ENCODE results near the gene TMEM163. TPM values are rescaled to one million over a fixed set of nuclear protein-coding genes. Genes with fewer than 3 reads are reported as not detected.

Gene TMEM163
- total RNA-seq, 1 donor from 2014 or later = 0.95 TPM

DNA sequence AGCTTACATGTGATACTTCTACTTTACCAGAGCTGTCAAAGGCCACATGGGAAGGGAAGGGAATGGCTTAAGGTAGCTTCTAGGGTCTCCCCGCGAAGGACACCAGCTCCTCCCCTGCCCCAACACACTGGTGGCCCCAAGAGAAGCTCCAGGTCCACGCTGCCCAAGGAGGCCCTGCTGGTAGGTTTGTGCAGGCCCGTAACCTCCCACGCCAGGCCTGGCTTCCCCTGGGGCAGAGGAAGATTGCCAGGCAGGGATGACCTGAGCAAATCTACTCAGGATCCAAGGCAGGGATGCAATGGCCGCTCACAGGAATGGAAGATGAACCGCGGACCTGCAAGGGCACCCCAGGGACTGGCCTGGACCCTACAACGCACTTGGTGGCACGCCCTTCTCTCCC lies 259.9 kb downstream of the TMEM163 start:
- Histone ChIP-seq H3K4me1 (no peaks in the 10 kb centered on the region), H3K27ac (no peak overlapping the region), H3K36me3 (no peaks in the 10 kb centered on the region), H3F3A (ENCODE audit: low read depth) (no peaks in the 10 kb centered on the region), H3K79me2 (ENCODE audit: low read depth) (no peaks in the 10 kb centered on the region), H4K20me1 (ENCODE audit: low read depth) (no peaks in the 10 kb centered on the region), H3K4me2 (no peak overlapping the region), H3K9ac (no peak overlapping the region), H3K9me3 (ENCODE audit: low read depth) (no peaks in the 10 kb centered on the region), H3K27me3 (no peaks in the 10 kb centered on the region), H3K4me3 (no peak overlapping the region), H2AFZ (replicated peaks) (no peak overlapping the region)
- Mint-ChIP-seq H3K36me3 (no peaks in the 10 kb centered on the region), H3K9me3 (no peaks in the 10 kb centered on the region), H3K4me3 (no peak overlapping the region), H3K27ac (no peak overlapping the region), H3K4me1 (peaks cover 4% of the 10 kb centered on the region), H3K27me3 (ENCODE audit: insufficient read depth, low read depth) (peaks cover 4% of the 10 kb centered on the region)
- DNase-seq (ENCODE audit: low spot score) = no peak
- TF ChIP-seq, protein P1, sequence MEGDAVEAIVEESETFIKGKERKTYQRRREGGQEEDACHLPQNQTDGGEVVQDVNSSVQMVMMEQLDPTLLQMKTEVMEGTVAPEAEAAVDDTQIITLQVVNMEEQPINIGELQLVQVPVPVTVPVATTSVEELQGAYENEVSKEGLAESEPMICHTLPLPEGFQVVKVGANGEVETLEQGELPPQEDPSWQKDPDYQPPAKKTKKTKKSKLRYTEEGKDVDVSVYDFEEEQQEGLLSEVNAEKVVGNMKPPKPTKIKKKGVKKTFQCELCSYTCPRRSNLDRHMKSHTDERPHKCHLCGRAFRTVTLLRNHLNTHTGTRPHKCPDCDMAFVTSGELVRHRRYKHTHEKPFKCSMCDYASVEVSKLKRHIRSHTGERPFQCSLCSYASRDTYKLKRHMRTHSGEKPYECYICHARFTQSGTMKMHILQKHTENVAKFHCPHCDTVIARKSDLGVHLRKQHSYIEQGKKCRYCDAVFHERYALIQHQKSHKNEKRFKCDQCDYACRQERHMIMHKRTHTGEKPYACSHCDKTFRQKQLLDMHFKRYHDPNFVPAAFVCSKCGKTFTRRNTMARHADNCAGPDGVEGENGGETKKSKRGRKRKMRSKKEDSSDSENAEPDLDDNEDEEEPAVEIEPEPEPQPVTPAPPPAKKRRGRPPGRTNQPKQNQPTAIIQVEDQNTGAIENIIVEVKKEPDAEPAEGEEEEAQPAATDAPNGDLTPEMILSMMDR (IDR thresholded peaks at IDR 0.05) = no peak
- TF ChIP-seq EZH2phosphoT487 (IDR thresholded peaks at IDR 0.05) = no peak
- no peak for TF ChIP-seq EZH2 (IDR thresholded peaks at IDR 0.05)

DNA sequence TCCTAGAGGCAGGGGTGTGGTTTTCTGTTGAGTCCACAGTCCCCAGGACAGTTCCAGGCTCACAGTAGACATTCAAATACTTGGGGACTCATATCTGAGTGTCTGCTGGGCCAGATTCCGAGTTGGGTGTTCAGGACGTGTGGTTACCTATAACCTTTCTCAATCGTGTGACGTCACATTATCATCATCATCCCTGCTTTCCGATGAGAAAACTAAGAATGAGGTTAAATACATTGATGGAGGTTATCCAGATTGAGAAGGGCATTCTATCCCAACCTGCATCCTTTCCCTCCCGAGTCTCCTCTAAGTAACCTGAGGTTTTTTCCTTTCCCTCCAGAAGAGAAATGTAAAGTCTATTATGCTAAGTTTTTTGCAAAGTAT lies 260.3 kb downstream of the TMEM163 start:
- Histone ChIP-seq H2AFZ (replicated peaks) (no peak overlapping the region), H4K20me1 (ENCODE audit: low read depth) (no peaks in the 10 kb centered on the region), H3K36me3 (no peaks in the 10 kb centered on the region), H3K9ac (no peak overlapping the region), H3K27ac (no peak overlapping the region), H3K4me2 (no peak overlapping the region), H3F3A (ENCODE audit: low read depth) (no peaks in the 10 kb centered on the region), H3K79me2 (ENCODE audit: low read depth) (no peaks in the 10 kb centered on the region), H3K9me3 (ENCODE audit: low read depth) (no peaks in the 10 kb centered on the region), H3K4me1 (no peaks in the 10 kb centered on the region), H3K4me3 (no peak overlapping the region), H3K27me3 (no peaks in the 10 kb centered on the region)
- H3K27ac Mint-ChIP-seq = no peak overlapping the region
- TF ChIP-seq EZH2phosphoT487 (IDR thresholded peaks at IDR 0.05) = no peak
- TF ChIP-seq, protein P1 (IDR thresholded peaks at IDR 0.05) = no peak
- TF ChIP-seq EZH2 (IDR thresholded peaks at IDR 0.05) = no peak
- no peaks in the 10 kb centered on the region for H3K9me3 Mint-ChIP-seq
- no peak for DNase-seq (ENCODE audit: low spot score)
- no peak overlapping the region for H3K4me3 Mint-ChIP-seq
- peaks cover 4% of the 10 kb centered on the region for H3K27me3 Mint-ChIP-seq (ENCODE audit: insufficient read depth, low read depth)
- H3K4me1 Mint-ChIP-seq = peaks cover 4% of the 10 kb centered on the region
- H3K36me3 Mint-ChIP-seq = no peaks in the 10 kb centered on the region

DNA sequence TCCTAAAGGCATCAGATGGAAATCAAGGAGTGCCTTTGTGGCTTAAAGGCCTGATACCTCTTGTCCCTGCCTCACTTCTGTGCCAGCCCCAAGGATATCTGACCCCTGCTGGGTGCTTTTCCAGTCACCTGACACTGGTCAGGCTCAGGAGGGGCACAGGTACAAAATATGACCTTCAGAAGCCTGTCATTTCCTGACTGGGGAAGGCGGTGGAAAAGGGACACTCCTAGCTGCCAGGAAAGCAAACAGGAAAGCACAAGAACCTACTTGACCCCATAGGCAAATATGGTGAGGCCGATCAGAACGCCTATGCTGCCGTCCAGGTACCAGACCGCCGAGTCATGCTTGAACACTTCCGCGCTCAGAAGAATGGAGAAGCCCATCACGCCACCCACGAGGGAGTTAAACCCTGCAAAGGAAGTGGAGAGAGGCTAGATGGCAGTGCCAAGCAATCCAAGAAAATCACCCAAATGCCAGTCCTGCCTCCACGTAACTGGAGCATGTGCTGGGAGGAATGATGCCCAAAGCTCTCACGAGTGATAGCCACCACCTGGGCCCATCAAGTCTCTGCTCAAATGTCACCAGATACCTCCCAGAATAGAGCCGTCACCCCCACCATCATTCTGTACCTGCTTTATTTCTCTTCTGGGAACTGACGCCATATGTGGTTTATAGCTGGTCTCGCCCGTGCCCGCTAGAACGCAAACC lies 260.9 kb downstream of the TMEM163 start:
- H3K27me3 ChIP-seq = no peaks in the 10 kb centered on the region
- H3K9me3 Mint-ChIP-seq = no peaks in the 10 kb centered on the region
- H3K9ac ChIP-seq = no peak overlapping the region
- H3K4me2 ChIP-seq = no peak overlapping the region
- no peak overlapping the region for H3K27ac ChIP-seq
- no peak overlapping the region for H2AFZ ChIP-seq (replicated peaks)
- peaks cover 4% of the 10 kb centered on the region for H3K27me3 Mint-ChIP-seq (ENCODE audit: insufficient read depth, low read depth)
- H3K27ac Mint-ChIP-seq = no peak overlapping the region
- H3K4me3 Mint-ChIP-seq = no peak overlapping the region
- H3K79me2 ChIP-seq (ENCODE audit: low read depth) = no peaks in the 10 kb centered on the region
- no peaks in the 10 kb centered on the region for H3K9me3 ChIP-seq (ENCODE audit: low read depth)
- no peak for DNase-seq (ENCODE audit: low spot score)
- H3K36me3 ChIP-seq = no peaks in the 10 kb centered on the region
- no peak for TF ChIP-seq EZH2 (IDR thresholded peaks at IDR 0.05)
- TF ChIP-seq, protein P1 (IDR thresholded peaks at IDR 0.05) = no peak
- TF ChIP-seq EZH2phosphoT487 (IDR thresholded peaks at IDR 0.05) = no peak
- H3K4me1 ChIP-seq = no peaks in the 10 kb centered on the region
- H3K36me3 Mint-ChIP-seq = no peaks in the 10 kb centered on the region
- no peak overlapping the region for H3K4me3 ChIP-seq
- no peaks in the 10 kb centered on the region for H4K20me1 ChIP-seq (ENCODE audit: low read depth)
- H3F3A ChIP-seq (ENCODE audit: low read depth) = no peaks in the 10 kb centered on the region
- peaks cover 4% of the 10 kb centered on the region for H3K4me1 Mint-ChIP-seq

Measured in neural progenitor cell (in vitro differentiated cells).